Astrocyte of the spinal cord (primary cell): ENCODE results near the gene DENND5B.

Experiments
- DNase-seq: peaks from one replicate; pipeline ENCODE4 v3.0.0; 2011; ENCODE audit warnings: low read depth, low spot score
- H3K4me3 ChIP-seq: 2 replicates; pipeline ENCODE4 v1.5.1; 2011; ENCODE audit warnings: low read depth, mild to moderate bottlenecking, low read length, moderate library complexity
- CTCF ChIP-seq: IDR thresholded peaks from 2 replicates; pipeline ENCODE4 v1.5.1; 2012; ENCODE audit warnings: low read depth, mild to moderate bottlenecking, low read length, inconsistent platforms
- in situ Hi-C: cut with HindIII; loops from 2 replicates; pipeline ENCODE4 v1.10.0; 2017; ENCODE audit warnings: low sequenced_read_pairs

The DENND5B gene

GRCh38 chr12:31440586-31440985, 150.3 kb downstream of the DENND5B start:
- no peak for TF ChIP-seq CTCF
- in situ Hi-C loops: no loop called here
- DNase-seq: no peak
- no peak overlapping the region for H3K4me3 ChIP-seq

GRCh38 chr12:31440134-31440533, 150.8 kb downstream of the DENND5B start:
- in situ Hi-C loops: no loop called here
- H3K4me3 ChIP-seq: no peak overlapping the region
- TF ChIP-seq CTCF: no peak
- no peak for DNase-seq

GRCh38 chr12:31431721-31432240, 159.2 kb downstream of the DENND5B start:
- no peak for TF ChIP-seq CTCF
- no peak for DNase-seq
- in situ Hi-C loops: no loop called here
- H3K4me3 ChIP-seq: no peak overlapping the region

GRCh38 chr12:31423405-31423804, 167.5 kb downstream of the DENND5B start:
- no peak for TF ChIP-seq CTCF
- no peak overlapping the region for H3K4me3 ChIP-seq
- in situ Hi-C loops: no loop called here
- no peak for DNase-seq

- no peak overlapping the region for H3K4me3 ChIP-seq
- in situ Hi-C loops: no loop called here
- TF ChIP-seq CTCF: no peak
- DNase-seq: no peak
Measured at GRCh38 chr12:31412292-31412801, 178.6 kb downstream of the DENND5B start.

GRCh38 chr12:31408763-31409162, 182.2 kb downstream of the DENND5B start:
- no peak overlapping the region for H3K4me3 ChIP-seq
- no peak for DNase-seq
- in situ Hi-C loops: no loop called here
- TF ChIP-seq CTCF: no peak

GRCh38 chr12:31407562-31407961, 183.4 kb downstream of the DENND5B start:
- TF ChIP-seq CTCF: no peak

More at GRCh38 chr12:31407562-31407961, 183.4 kb downstream of the DENND5B start:
- H3K4me3 ChIP-seq: no peak overlapping the region
- no peak for DNase-seq
- in situ Hi-C loops: no loop called here
